Stimulated activated CD4-positive, alpha-beta T cell treated with anti-CD3 and anti-CD28 coated beads, Interleukin-4, amount 100 ng/mL, for 24 hours (primary cell): ENCODE measurements around the gene FAM111B.
"Not testable (repeated sequence)": the region's sequence is repeated elsewhere in the genome, so short reads cannot be mapped to it uniquely, and the experiment has no call there.

Source experiments
- DNase-seq: peaks from one replicate; pipeline ENCODE4 v3.0.0-alpha.2; 2020

The FAM111B gene

DNA sequence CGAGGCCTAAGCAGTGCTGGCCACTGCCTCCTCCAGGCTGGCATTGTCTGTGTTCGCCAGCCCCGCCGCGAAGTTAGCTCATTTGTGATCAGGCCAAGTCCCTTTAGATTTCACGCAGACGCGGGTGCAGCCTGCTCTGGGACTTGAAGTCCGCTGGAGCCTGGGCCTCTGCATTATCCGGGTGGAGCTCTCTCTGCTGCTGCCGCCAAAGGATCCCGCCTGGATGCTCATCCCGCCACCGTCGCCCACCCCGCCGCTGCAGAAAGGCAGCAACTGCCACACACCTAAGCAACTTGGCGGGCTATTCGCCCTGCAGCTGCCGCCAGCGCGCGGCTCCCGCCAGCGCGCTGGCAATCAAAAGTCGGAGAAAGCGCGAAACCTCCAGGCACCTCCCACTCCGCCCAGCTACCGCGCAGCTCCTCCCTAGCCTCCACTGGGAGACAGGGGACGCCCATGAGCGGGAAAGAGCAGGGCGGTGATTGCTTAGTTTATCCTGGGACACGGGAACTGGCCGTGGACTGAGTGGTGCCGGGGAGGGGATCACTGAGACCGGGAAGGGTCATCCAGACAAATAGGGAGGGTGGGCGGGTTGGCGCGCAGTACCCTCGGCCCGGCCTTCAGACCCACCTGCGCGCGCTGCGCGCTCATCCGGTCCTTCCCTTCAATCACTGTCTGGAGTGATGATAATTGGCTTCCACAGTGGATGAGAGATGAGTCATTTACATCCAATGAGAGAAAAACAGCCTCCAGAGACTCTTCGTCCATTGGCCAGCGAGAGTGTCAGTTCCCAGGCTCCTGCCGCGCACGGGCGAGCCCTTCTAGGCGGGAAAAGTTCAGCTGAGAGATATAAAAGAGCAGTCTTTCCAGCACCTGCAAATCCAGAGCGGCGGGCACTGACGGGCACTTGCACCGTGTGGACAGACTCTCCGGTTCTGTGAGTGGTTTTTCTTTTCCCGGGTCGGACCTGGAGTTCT, at the start of gene FAM111B:
TSS of gene FAM111B (plus strand) at position 875 of the 974 bp plus-strand sequence. CDS start 2,389 bp downstream, outside the sequence.
- DNase-seq = peak; percentile 74

DNA sequence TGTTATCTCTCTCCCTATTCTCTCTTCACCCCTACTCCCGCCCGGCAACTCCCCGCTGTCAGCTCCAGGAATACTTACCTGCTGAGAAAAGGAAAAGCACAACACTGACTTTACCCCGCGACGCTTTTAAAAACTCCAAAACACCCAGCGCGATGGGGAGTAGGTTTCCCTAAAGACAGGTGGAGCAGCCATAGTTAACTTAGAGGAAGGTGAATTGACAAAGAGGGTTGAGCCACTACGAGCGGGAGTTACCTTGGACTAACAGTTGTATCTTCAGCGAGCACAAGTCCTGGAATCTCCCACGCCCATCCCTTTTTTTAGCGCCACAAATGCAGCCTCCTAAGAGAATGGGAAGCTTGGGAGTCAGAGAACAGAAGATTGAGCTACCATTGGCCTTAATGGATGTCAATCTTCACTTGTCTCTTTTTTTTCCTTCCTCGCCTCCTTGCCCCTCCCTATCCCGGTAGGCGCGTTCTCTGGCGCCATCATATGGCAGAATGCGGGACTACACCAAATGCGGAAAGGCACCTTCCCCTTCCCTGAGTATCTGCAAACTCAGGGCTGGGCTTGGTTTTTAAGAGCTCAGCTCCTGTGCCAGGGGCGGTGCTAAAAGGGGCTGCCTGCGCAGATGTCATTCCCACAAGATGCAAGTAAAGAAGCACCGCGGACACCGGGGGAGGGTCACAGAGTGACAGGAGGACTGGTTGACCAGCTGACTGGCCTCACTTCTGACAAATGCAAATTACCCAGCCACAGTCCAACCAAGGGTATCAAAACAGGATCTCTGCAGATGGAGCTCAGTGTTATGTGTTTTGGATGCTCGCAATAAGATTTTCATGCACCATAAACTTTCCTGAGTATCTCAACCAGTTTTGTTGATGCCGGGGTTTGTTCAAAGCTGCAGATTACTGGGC, 48.7 kb upstream of the FAM111B start:
- DNase-seq = peak; percentile 85

DNA sequence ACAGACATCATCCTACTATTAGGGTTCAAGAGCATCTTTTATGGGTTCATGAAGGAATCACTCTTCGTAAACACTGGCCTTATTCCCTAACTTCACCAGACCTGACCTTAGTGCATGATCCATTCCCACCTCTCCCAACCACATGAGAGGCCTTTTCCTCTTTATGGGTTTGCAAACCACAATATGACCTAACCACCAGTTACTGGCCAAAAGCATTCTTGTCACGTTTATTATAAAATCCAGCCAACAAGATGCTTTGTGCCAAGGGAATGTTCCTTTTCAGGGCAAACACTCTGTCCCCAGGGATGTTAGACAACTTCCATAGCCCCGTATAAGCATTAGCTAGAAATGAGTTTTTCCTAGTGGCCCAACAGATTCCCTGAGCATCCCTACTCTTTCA, 46.9 kb upstream of the FAM111B start:
- not testable (repeated sequence) for DNase-seq

GRCh38 chr11:59062602-59063529, 44.2 kb upstream of the FAM111B start:
- no peak for DNase-seq

- DNase-seq = not testable (repeated sequence)
Observed at GRCh38 chr11:59063996-59064727, 42.9 kb upstream of the FAM111B start.

DNA sequence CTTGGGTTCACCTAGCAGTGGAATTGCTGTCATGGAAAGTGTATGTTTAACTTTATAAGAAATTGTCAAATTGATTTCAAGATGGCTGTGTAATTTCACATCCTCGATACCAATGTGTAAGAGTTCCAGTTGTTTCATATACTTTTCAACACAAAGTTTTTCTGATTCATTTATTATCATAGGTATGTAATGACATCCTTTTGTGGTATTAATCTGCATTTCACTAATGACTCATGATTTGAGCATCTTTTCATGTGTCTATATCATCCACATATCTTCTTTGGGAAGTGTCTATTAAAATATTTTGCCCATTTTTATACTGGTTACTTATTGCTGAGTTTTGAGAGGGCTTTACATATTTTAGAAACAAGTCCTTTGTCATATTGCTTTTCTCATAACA, 38.0 kb upstream of the FAM111B start:
- DNase-seq = no peak

- no peak for DNase-seq
Observed at GRCh38 chr11:59076876-59077571, 30.0 kb upstream of the FAM111B start.

GRCh38 chr11:59078435-59078834, 28.6 kb upstream of the FAM111B start:
- DNase-seq = no peak

- no peak for DNase-seq
Observed at GRCh38 chr11:59079086-59079485, 28.0 kb upstream of the FAM111B start.

DNA sequence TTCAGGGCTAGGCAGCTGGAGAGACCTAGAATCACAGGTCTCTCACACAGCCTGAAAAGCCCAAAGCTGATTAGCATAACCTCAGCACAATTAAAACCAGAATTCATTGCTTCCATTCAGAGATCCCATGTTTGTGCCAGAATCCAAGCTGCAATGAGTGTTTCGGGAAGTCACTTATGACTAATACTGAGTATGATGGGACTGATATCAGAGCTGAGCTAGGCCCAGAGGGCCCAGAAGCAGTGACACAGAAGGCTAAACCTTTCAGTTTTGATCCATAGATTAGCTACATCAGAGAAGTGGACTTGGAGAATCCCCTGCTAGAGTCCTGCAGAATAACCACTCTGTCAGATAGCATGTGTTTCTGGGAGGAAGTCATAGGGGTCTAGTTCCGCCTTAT, 26.6 kb upstream of the FAM111B start:
- DNase-seq = not testable (repeated sequence)

DNA sequence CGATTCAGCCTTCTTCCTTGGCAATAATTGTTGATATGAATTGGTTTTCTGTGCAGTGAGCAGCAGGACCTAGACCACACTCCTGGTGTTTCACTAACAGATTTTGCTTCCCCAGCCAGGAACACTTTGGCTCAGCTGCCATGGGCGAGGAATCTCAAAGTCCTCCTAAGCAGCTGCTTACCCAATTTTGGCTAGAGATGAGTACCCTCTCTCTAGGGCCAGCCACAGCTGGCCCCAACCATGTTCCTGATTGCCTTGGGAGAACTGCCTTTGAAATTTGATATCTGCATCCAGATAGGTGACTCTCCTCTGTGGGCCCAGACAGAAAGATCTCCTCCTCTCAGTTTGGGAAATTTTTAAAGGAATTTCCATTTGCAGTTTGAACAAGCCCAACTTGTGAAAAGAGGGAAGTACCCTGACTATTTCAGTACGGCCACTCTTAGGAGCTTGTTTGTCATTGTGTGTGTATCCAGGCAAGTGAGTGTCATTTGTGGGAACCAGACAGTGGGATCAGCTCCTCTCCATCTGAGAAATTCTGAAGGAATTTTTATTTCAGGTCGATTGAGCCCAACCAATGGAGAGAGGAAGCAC, 25.5 kb upstream of the FAM111B start:
- not testable (repeated sequence) for DNase-seq

- DNase-seq = not testable (repeated sequence)
Observed at GRCh38 chr11:59086007-59086406, 21.0 kb upstream of the FAM111B start, which contains the start of gene GLYATL1B. GLYATL1B (plus strand) TSS chr11:59086307; CDS start chr11:59086307, 0 bp downstream.

GRCh38 chr11:59088162-59088561, 18.9 kb upstream of the FAM111B start:
- DNase-seq = no peak

DNA sequence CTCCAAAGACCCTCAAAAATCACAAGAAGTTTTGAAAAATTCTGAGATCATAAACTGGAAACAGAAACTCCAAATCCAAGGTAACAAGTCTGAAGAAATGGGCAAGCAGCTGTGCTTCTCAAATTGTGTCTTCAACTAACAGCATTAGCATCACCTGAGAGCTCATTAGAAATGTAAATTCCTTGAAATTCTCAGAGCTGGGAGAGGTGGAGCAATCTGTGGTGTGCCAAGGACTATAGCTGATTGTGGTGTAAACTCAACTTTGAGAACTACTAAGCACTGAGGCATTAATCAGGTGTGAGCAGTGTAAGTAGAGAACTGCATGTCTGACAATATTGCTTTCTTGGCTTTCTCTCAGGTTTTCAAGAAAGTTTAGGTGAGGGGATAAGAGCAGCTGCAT, 13.5 kb upstream of the FAM111B start:
- not testable (repeated sequence) for DNase-seq

DNA sequence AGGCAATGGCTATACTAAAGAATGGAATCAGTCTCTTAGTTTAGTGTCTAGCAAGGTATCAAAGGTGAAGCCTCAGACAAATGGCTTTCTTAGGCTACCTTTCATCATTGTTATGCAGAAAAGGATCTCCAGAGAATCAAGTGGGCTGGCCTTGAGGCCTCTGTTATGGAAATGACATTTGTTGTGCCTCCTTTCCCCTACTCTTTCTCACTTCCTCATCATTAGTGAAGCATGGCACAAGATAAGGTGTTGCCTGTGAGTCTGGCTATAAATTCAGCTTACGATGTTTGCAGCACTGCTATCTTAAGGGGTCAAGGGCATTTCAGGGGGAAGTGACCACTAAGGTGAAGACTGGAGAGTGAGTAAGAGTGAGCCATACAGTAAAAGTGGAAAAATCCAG, 11.8 kb upstream of the FAM111B start:
- DNase-seq = not testable (repeated sequence)

DNA sequence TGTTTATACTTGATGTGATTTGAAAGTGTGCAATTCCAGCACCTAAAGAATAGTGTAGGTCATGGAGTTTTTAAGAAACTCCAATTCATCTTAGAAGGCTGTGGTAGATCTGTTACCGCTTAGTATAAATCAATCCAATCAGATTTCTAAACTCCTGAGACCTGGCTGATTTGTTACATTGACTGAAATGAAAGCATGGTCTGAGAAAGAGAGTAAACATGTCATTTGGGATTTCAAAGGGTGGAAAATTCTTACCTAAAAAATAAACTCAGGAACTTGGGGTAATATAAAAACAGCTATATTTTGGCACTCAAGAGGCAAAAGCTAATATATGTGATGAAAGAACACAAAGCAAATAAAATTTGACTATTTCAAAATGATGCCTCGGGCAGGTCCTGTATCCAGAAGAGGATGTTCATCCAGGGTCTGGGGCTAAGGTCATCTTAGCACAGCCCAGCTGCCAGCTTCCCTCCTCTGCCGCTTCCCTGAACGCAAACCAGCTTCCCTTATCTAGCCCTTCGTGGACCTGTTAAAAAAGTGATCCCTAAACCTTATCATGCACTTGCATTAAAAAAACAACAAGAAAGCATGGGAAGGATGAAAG, 11.0 kb upstream of the FAM111B start:
- DNase-seq = not testable (repeated sequence)

GRCh38 chr11:59097113-59097708, 9.8 kb upstream of the FAM111B start:
- peak; percentile 75 for DNase-seq

DNA sequence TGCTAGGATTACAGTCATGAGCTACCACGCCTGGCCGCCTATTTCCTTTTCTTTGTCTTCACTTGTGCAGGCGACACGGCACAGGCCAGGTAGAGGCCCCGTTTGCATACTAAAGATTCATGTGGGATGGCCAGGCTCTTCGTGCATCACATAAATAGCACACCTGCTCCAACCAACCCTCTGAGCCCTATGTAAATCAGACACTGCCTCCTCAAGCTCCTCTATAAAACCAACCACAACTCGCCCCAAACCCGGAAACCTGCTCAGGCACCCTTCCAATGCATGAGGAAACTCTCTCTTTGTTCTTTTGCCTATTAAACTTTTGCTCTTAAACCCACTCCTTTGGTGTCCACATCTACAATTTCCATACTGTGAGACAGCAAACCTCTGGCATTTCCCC, 9.1 kb upstream of the FAM111B start:
- not testable (repeated sequence) for DNase-seq

GRCh38 chr11:59102259-59102765, 4.7 kb upstream of the FAM111B start:
- DNase-seq = peak; percentile 72
